Measurements from ENCODE around the gene NFIB.

NFIB gene

DNA sequence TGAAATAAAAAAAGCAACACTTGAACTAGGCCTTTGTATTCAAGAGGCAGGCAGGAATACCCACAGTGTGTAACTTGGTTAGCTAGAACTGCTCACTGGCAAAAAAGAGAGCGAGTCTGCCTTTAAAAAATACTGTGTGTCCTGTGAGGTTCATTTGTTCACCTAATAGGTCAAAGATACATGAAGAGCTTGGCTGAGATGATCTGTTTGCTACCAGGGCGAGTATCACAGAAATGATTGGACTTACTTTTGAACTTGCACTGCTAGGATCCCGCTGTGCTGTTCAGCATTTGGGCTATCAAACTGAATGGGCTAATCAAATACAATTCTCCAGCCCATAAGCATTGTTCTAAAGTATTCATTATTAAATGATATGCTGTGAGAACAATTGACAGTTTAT, 229.1 kb downstream of the NFIB start:
- TF ChIP-seq, protein P1, sequence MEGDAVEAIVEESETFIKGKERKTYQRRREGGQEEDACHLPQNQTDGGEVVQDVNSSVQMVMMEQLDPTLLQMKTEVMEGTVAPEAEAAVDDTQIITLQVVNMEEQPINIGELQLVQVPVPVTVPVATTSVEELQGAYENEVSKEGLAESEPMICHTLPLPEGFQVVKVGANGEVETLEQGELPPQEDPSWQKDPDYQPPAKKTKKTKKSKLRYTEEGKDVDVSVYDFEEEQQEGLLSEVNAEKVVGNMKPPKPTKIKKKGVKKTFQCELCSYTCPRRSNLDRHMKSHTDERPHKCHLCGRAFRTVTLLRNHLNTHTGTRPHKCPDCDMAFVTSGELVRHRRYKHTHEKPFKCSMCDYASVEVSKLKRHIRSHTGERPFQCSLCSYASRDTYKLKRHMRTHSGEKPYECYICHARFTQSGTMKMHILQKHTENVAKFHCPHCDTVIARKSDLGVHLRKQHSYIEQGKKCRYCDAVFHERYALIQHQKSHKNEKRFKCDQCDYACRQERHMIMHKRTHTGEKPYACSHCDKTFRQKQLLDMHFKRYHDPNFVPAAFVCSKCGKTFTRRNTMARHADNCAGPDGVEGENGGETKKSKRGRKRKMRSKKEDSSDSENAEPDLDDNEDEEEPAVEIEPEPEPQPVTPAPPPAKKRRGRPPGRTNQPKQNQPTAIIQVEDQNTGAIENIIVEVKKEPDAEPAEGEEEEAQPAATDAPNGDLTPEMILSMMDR (IDR thresholded peaks at IDR 0.05) = no peak
- DNase-seq = no peak
- no peaks in the 10 kb centered on the region for H3K9me3 Mint-ChIP-seq
- peaks cover 4% of the 10 kb centered on the region for H3K27me3 Mint-ChIP-seq (ENCODE audit: low read depth, poor library complexity)
- H3K36me3 Mint-ChIP-seq (ENCODE audit: low read depth) = no peaks in the 10 kb centered on the region
- peak overlapping the region; percentile 66 for H3K27ac Mint-ChIP-seq
- no peak overlapping the region for H3K4me3 Mint-ChIP-seq
- H3K4me1 Mint-ChIP-seq = peaks cover 90% of the 10 kb centered on the region

DNA sequence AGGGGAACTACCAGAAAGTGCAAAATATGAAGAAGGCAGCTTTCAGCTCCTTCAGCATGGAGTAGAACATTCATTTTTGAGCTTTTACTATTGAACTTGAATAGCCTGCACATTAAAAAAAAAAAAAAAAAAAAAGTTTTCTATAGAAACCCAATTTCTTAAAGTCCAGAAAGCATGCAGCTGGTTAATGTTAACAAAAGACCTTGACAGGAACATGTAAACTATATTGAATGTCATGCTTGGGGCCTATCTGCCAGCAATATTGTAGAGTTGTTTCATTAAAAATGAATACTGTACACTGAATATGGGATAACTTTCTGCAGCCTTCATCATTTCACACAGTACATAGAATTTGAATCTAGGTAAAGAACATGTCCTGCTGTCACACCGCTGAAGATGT, 230.6 kb downstream of the NFIB start:
- H3K27me3 Mint-ChIP-seq (ENCODE audit: low read depth, poor library complexity) = peaks cover 4% of the 10 kb centered on the region
- H3K4me3 Mint-ChIP-seq = peak overlapping the region; percentile 52
- peaks cover 89% of the 10 kb centered on the region for H3K4me1 Mint-ChIP-seq
- no peak overlapping the region for H3K27ac Mint-ChIP-seq
- DNase-seq = no peak
- no peaks in the 10 kb centered on the region for H3K36me3 Mint-ChIP-seq (ENCODE audit: low read depth)
- no peaks in the 10 kb centered on the region for H3K9me3 Mint-ChIP-seq
- TF ChIP-seq, protein P1 (IDR thresholded peaks at IDR 0.05) = no peak

DNA sequence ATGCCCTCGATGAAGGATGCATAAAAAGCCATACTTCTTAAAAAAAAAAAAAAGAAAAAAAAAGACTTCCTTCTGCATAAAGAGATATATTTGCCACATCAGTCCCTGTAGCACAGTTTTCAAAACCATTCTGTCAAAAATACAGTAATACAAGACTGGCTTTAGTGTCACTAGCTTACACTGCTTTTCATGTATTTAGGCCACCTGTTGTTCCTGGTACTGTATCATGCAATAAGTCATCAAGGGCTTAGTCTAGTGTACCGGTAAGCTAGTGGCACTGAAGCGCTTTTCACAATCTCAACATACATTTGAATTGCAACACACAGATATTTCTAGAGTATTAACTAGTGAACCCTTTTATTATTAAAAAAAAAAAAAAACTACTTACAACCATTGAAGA, 231.2 kb downstream of the NFIB start:
- TF ChIP-seq, protein P1 (IDR thresholded peaks at IDR 0.05) = no peak
- Mint-ChIP-seq H3K27me3 (ENCODE audit: low read depth, poor library complexity) (peaks cover 4% of the 10 kb centered on the region), H3K4me3 (peak overlapping the region; percentile 52), H3K27ac (no peak overlapping the region), H3K4me1 (peaks cover 83% of the 10 kb centered on the region), H3K9me3 (no peaks in the 10 kb centered on the region), H3K36me3 (ENCODE audit: low read depth) (no peaks in the 10 kb centered on the region)
- no peak for DNase-seq

DNA sequence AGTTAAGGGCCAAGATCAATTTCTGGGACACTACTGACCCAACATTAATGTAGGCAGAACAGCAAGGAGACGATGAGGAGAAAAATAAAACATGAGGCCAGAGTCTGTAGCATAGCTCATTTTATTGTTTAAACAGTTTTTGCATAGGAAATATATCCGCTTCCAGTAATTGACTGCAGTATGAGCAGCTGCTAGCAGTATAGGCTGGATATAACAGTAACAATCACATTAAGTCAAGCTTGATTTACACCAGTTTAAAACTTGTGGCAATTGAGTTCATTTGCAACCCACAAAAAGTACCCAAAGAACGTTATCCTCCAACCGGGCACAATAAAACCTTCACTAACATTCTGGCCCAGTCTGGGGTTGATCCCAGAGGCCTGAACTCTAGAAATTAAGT, 232.2 kb downstream of the NFIB start:
- Mint-ChIP-seq H3K27ac (no peak overlapping the region), H3K4me1 (peaks cover 80% of the 10 kb centered on the region), H3K9me3 (no peaks in the 10 kb centered on the region), H3K36me3 (ENCODE audit: low read depth) (no peaks in the 10 kb centered on the region), H3K4me3 (peak overlapping the region; percentile 28), H3K27me3 (ENCODE audit: low read depth, poor library complexity) (peaks cover under 1% of the 10 kb centered on the region)
- TF ChIP-seq, protein P1 (IDR thresholded peaks at IDR 0.05) = no peak
- DNase-seq = no peak

DNA sequence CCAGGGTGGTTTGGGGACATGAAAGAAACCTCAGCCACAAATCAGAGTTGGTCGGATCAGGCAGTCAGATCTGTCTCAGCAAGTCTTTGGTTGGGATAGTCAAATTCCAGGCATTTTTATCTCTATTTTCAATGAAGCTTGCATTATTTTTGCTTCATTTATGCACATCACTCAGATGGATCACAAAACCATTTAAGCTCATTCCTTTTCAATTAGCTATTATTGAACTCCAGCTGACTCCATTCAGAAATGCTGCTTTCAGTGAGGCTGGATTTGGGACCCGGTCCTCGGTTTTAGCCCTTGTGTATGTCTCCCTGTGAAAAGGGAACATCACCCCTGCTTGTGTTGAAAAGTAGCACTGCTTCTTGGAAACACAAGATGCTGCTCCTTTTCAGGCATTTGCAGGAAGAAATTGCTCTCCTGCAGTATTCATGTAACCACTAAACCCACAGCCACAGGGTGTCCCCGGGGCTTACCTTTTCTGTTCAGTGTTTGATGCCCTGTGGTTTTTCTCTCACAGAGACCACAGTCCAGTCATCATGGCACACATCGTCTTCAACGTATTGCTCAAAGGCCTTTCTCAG, 232.9 kb downstream of the NFIB start:
- Mint-ChIP-seq H3K4me1 (peaks cover 73% of the 10 kb centered on the region), H3K4me3 (peak overlapping the region; percentile 28), H3K27ac (no peak overlapping the region), H3K36me3 (ENCODE audit: low read depth) (no peaks in the 10 kb centered on the region), H3K27me3 (ENCODE audit: low read depth, poor library complexity) (peaks cover 2% of the 10 kb centered on the region), H3K9me3 (no peaks in the 10 kb centered on the region)
- TF ChIP-seq, protein P1 (IDR thresholded peaks at IDR 0.05) = no peak
- no peak for DNase-seq

DNA sequence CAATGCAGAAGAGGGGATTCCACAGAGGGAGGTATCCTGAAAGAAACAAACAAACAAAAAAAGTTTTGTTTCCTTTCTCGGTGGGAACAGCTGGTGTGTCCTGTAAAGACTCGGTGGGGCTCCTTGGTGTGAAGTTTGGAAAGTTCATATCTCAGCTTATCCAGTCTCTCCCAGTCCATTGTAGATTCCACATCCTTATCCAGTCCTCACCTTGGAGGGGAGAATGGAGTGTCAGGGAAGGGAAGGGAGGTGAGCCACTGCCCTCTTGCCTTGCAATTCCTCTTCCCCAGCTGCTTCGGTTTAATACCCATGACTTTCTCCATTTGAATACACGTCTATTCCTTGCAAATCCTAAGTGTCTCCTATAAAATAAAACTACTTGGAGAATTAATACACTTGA, 234.5 kb downstream of the NFIB start:
- TF ChIP-seq, protein P1 (IDR thresholded peaks at IDR 0.05) = no peak
- H3K9me3 Mint-ChIP-seq = no peaks in the 10 kb centered on the region

More for the DNA sequence above, 234.5 kb downstream of the NFIB start:
- H3K27ac Mint-ChIP-seq = peak overlapping the region; percentile 91
- H3K4me3 Mint-ChIP-seq = no peak overlapping the region
- H3K36me3 Mint-ChIP-seq (ENCODE audit: low read depth) = no peaks in the 10 kb centered on the region
- H3K27me3 Mint-ChIP-seq (ENCODE audit: low read depth, poor library complexity) = peaks cover 2% of the 10 kb centered on the region
- DNase-seq = no peak
- H3K4me1 Mint-ChIP-seq = peaks cover 57% of the 10 kb centered on the region
